Vagina (tissue), 2 donors: Measurements from ENCODE around the gene ERICH4.
"Not testable (repeated sequence)": the region's sequence is repeated elsewhere in the genome, so short reads cannot be mapped to it uniquely, and the experiment has no call there.

Experiments
- POLR2A ChIP-seq, 2 donors: fragments of 450-650 bp; IDR thresholded peaks; one replicate each; pipeline ENCODE4 v1.6.1; 2017; ENCODE audit warnings: antibody characterized with exemption in 2 of 2, mild to moderate bottlenecking in 2 of 2, moderate library complexity in 2 of 2
- POLR2AphosphoS5 ChIP-seq, 2 donors: sonication (generic); formaldehyde crosslinking; IDR thresholded peaks; one replicate each; pipeline ENCODE4 v1.9.0; 2017; ENCODE audit warnings: antibody characterized with exemption in 2 of 2, mild to moderate bottlenecking in 2 of 2, low read depth in 1 of 2; ENCODE audit not compliant: insufficient read depth in 1 of 2
- TF ChIP-seq, protein P1 (sequence below), 3 experiments: fragments of 450-650 bp in 2 of 3; fragments of 200-600 bp in 1 of 3; sonication (generic) in 1 of 3; IDR thresholded peaks; one replicate each; pipeline ENCODE4 v1.5.1; 2017 to 2019; ENCODE audit warnings: antibody characterized with exemption in 3 of 3, mild to moderate bottlenecking in 2 of 3, moderate library complexity in 2 of 3

DNA sequence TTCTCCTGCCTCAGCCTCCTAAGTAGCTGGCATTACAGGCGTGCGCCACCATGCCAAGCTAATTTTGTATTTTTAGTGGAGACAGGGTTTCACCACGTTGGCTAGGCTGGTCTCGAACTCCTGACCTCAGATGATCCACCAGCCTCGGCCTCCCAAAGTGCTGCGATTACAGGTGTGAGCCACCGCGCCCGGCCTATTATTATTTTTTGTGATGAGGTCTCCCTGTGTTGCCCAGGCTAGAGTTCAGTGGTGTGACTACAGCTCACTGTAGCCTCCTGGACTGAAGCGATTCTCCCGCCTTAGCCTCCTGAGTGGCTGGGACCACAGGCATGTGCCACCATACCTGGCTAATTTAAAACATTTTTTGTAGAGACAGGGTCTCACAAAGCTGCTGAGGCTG lies 7.6 kb upstream of the ERICH4 start:
- TF ChIP-seq POLR2A (IDR thresholded peaks at IDR 0.05); POLR2AphosphoS5 (IDR thresholded peaks at IDR 0.05; ENCODE audit: insufficient read depth in 1 of 2, low read depth in 1 of 2): not testable (repeated sequence)
- TF ChIP-seq, protein P1, sequence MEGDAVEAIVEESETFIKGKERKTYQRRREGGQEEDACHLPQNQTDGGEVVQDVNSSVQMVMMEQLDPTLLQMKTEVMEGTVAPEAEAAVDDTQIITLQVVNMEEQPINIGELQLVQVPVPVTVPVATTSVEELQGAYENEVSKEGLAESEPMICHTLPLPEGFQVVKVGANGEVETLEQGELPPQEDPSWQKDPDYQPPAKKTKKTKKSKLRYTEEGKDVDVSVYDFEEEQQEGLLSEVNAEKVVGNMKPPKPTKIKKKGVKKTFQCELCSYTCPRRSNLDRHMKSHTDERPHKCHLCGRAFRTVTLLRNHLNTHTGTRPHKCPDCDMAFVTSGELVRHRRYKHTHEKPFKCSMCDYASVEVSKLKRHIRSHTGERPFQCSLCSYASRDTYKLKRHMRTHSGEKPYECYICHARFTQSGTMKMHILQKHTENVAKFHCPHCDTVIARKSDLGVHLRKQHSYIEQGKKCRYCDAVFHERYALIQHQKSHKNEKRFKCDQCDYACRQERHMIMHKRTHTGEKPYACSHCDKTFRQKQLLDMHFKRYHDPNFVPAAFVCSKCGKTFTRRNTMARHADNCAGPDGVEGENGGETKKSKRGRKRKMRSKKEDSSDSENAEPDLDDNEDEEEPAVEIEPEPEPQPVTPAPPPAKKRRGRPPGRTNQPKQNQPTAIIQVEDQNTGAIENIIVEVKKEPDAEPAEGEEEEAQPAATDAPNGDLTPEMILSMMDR (IDR thresholded peaks at IDR 0.05): not testable (repeated sequence)
